ENCODE measurements around the gene NFAM1. TPM values are rescaled to one million over a fixed set of nuclear protein-coding genes. Genes with fewer than 3 reads are reported as not detected.

Gene NFAM1
- total and polyA plus RNA-seq, 4 experiments from 2014 or later = 0.05 to 0.55 (median 0.29) TPM; not detected in 1

- no peak overlapping the region for H3K4me3 Mint-ChIP-seq
- no peak overlapping the region for H3K27ac ChIP-seq (ENCODE audit: low read depth, low read length)
- ChIA-PET CTCF (ENCODE audit: partially characterized antibody) (no interaction called here), POLR2A (ENCODE audit: partially characterized antibody) (interaction anchor here (0.7 kb wide), 1 partner anchor 37 kb away, joined by 3 read pairs; no protein-coding TSS in a partner anchor)
- H3K36me3 ChIP-seq (ENCODE audit: insufficient read depth, low read length) = no peaks in the 10 kb centered on the region
- H3K4me1 Mint-ChIP-seq = peaks cover 5 to 19% (median 7%) of the 10 kb centered on the region in 4 donors
- H3K36me3 Mint-ChIP-seq = no peaks in the 10 kb centered on the region
- H3K27me3 Mint-ChIP-seq = peaks cover 8 to 32% of the 10 kb centered on the region in 2 donors
- H3K9me3 Mint-ChIP-seq = no peaks in the 10 kb centered on the region
- intact Hi-C loops (cut with micrococcal nuclease) = no loop called here
- no peak overlapping the region for H3K27ac Mint-ChIP-seq
- peaks cover 11% of the 10 kb centered on the region for H3K27me3 ChIP-seq (ENCODE audit: insufficient read depth, low read length)
- H3K4me3 ChIP-seq (ENCODE audit: low read length in 2 of 2) = no peak overlapping the region
- H3K9me3 ChIP-seq (ENCODE audit: control insufficient read depth in 1 of 2, low read length in 2 of 2) = no peaks in the 10 kb centered on the region
- no peak for DNase-seq
- peaks cover 12% of the 10 kb centered on the region for H3K4me1 ChIP-seq (ENCODE audit: insufficient read depth, low read length)
Observed at GRCh38 chr22:42363892-42364291, 68.3 kb downstream of the NFAM1 start.

DNA sequence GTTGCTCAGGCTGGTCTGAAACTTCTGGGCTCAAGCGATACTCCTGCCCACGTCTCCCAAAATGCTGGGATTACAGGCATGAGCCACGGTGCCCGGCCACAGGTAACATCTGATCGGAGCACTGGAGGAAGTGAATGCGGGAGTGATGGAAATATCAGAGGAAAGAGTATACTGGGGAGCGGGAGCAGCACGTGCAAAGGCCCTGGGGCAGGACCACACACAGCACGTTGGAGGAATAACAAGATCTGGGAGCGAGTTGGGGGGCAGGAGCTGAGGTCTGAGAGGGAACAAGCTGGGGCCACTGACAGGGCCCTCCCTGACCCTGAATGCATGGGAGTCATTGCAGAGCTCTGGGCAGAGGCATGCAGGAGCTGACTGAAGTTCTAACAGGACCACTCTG, 70.7 kb downstream of the NFAM1 start:
- H3K36me3 ChIP-seq (ENCODE audit: insufficient read depth, low read length) = no peaks in the 10 kb centered on the region
- no peaks in the 10 kb centered on the region for H3K9me3 Mint-ChIP-seq
- H3K27ac ChIP-seq (ENCODE audit: low read depth, low read length) = no peak overlapping the region
- H3K4me3 Mint-ChIP-seq = no peak overlapping the region
- H3K4me1 ChIP-seq (ENCODE audit: insufficient read depth, low read length) = no peaks in the 10 kb centered on the region
- ChIA-PET POLR2A (ENCODE audit: partially characterized antibody) (no interaction called here), CTCF (ENCODE audit: partially characterized antibody) (no interaction called here)
- intact Hi-C loops (cut with micrococcal nuclease) = no loop called here
- H3K27ac Mint-ChIP-seq = no peak overlapping the region
- H3K36me3 Mint-ChIP-seq = no peaks in the 10 kb centered on the region
- H3K4me3 ChIP-seq (ENCODE audit: low read length in 2 of 2) = no peak overlapping the region
- peaks cover 2 to 23% of the 10 kb centered on the region in 2 donors for H3K27me3 Mint-ChIP-seq
- DNase-seq = no peak
- H3K27me3 ChIP-seq (ENCODE audit: insufficient read depth, low read length) = peaks cover under 1% of the 10 kb centered on the region
- H3K9me3 ChIP-seq (ENCODE audit: control insufficient read depth in 1 of 2, low read length in 2 of 2) = no peaks in the 10 kb centered on the region
- H3K4me1 Mint-ChIP-seq = peaks cover 0 to 6% (median under 1%) of the 10 kb centered on the region in 4 donors

DNA sequence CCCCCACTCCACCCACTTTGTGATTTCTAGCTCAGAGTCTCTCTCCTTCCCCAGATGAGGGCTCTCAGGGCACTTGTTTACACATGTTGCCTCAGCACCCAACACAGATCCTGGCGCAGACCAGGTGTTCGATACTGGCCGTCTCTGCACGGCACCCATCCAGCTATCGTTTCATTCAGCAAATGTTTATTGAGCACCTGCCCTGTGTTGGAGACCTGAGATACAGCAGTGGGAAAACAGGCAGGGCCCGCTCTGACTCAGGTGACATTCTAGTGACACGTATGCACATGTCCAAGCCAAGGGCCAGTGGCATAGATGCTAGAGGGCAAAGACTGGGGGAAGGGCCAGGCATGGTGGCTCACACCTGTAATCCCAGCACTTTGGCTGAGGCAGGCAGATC, 71.9 kb downstream of the NFAM1 start:
- Histone ChIP-seq H3K4me1 (ENCODE audit: insufficient read depth, low read length) (no peaks in the 10 kb centered on the region), H3K36me3 (ENCODE audit: insufficient read depth, low read length) (no peaks in the 10 kb centered on the region), H3K27me3 (ENCODE audit: insufficient read depth, low read length) (no peaks in the 10 kb centered on the region), H3K4me3 (ENCODE audit: low read length in 2 of 2) (no peak overlapping the region), H3K9me3 (ENCODE audit: control insufficient read depth in 1 of 2, low read length in 2 of 2) (no peaks in the 10 kb centered on the region), H3K27ac (ENCODE audit: low read depth, low read length) (no peak overlapping the region)
- DNase-seq = no peak
- no peak overlapping the region for H3K4me3 Mint-ChIP-seq
- H3K4me1 Mint-ChIP-seq = peaks cover 0 to 2% (median 0%) of the 10 kb centered on the region in 4 donors
- ChIA-PET CTCF (ENCODE audit: partially characterized antibody) (no interaction called here), POLR2A (ENCODE audit: partially characterized antibody) (no interaction called here)
- H3K27me3 Mint-ChIP-seq = peaks cover 2 to 16% of the 10 kb centered on the region in 2 donors
- intact Hi-C loops (cut with micrococcal nuclease) = no loop called here
- no peaks in the 10 kb centered on the region for H3K36me3 Mint-ChIP-seq
- H3K27ac Mint-ChIP-seq = no peak overlapping the region
- H3K9me3 Mint-ChIP-seq = no peaks in the 10 kb centered on the region

- Mint-ChIP-seq H3K9me3 (no peaks in the 10 kb centered on the region), H3K27ac (no peak overlapping the region), H3K27me3 (peaks cover 2 to 14% of the 10 kb centered on the region in 2 donors), H3K36me3 (no peaks in the 10 kb centered on the region), H3K4me1 (peaks cover 0 to 2% (median 0%) of the 10 kb centered on the region in 4 donors), H3K4me3 (no peak overlapping the region)
- CTCF ChIA-PET (ENCODE audit: partially characterized antibody) = no interaction called here
- H3K4me1 ChIP-seq (ENCODE audit: insufficient read depth, low read length) = no peaks in the 10 kb centered on the region
- H3K27ac ChIP-seq (ENCODE audit: low read depth, low read length) = no peak overlapping the region
- no peaks in the 10 kb centered on the region for H3K9me3 ChIP-seq (ENCODE audit: control insufficient read depth in 1 of 2, low read length in 2 of 2)
- intact Hi-C loops (cut with micrococcal nuclease) = no loop called here
- H3K4me3 ChIP-seq (ENCODE audit: low read length in 2 of 2) = no peak overlapping the region
- no peak for DNase-seq
- H3K27me3 ChIP-seq (ENCODE audit: insufficient read depth, low read length) = no peaks in the 10 kb centered on the region
- no peaks in the 10 kb centered on the region for H3K36me3 ChIP-seq (ENCODE audit: insufficient read depth, low read length)
- POLR2A ChIA-PET (ENCODE audit: partially characterized antibody) = no interaction called here
Observed at GRCh38 chr22:42358643-42359558, 73.3 kb downstream of the NFAM1 start.

DNA sequence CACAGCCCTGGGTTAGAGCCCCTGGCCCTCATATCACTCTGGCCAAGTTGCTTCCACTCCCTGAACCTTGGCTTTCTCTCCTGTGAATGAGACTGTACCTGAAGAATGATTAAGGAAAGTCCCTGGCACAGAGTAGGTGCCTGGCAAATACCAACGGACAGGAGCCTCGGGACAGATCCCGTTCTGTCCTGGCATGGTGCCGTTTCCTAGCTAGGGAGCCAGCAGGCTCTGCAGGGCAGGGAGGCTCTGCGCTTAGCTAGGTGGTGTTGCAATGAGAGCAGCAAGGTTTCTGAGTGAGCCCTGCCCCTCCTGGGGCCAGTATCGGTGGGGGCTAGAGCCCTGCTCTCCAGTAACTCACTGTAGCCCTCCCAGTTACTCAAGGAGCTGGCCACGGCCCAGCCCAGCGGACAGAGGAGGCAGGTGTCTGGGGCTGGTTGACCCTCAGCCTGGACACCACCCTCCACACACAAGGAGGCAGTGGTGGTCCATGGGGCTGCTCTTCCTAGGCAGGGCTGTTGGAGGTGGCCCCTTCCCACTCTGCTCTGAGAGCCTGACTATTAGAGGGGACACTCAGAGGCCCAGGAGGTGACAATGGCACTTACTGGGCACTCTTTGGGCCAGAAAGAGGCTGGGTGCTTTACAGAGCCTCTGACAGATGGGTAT, 74.4 kb downstream of the NFAM1 start:
- no peak overlapping the region for H3K4me3 ChIP-seq (ENCODE audit: low read length in 2 of 2)
- H3K4me3 Mint-ChIP-seq = no peak overlapping the region
- H3K9me3 Mint-ChIP-seq = no peaks in the 10 kb centered on the region
- intact Hi-C loops (cut with micrococcal nuclease) = no loop called here
- CTCF ChIA-PET (ENCODE audit: partially characterized antibody) = no interaction called here
- H3K9me3 ChIP-seq (ENCODE audit: control insufficient read depth in 1 of 2, low read length in 2 of 2) = no peaks in the 10 kb centered on the region
- no peak overlapping the region for H3K27ac Mint-ChIP-seq
- no peaks in the 10 kb centered on the region for H3K4me1 ChIP-seq (ENCODE audit: insufficient read depth, low read length)
- no peak for DNase-seq
- H3K36me3 Mint-ChIP-seq = no peaks in the 10 kb centered on the region
- H3K4me1 Mint-ChIP-seq = peaks cover 0 to 2% (median 0%) of the 10 kb centered on the region in 4 donors
- H3K27ac ChIP-seq (ENCODE audit: low read depth, low read length) = no peak overlapping the region
- no peaks in the 10 kb centered on the region for H3K27me3 ChIP-seq (ENCODE audit: insufficient read depth, low read length)
- POLR2A ChIA-PET (ENCODE audit: partially characterized antibody) = no interaction called here
- H3K27me3 Mint-ChIP-seq = peaks cover 2 to 14% of the 10 kb centered on the region in 2 donors
- no peaks in the 10 kb centered on the region for H3K36me3 ChIP-seq (ENCODE audit: insufficient read depth, low read length)

GRCh38 chr22:42357221-42357620, 75.0 kb downstream of the NFAM1 start:
- H3K9me3 ChIP-seq (ENCODE audit: control insufficient read depth in 1 of 2, low read length in 2 of 2) = no peaks in the 10 kb centered on the region
- no peak overlapping the region for H3K27ac Mint-ChIP-seq
- no peak for DNase-seq
- ChIA-PET CTCF (ENCODE audit: partially characterized antibody) (no interaction called here), POLR2A (ENCODE audit: partially characterized antibody) (no interaction called here)
- H3K4me3 Mint-ChIP-seq = no peak overlapping the region
- no peak overlapping the region for H3K4me3 ChIP-seq (ENCODE audit: low read length in 2 of 2)
- H3K9me3 Mint-ChIP-seq = no peaks in the 10 kb centered on the region
- H3K36me3 Mint-ChIP-seq = no peaks in the 10 kb centered on the region
- peaks cover 0 to under 1% (median 0%) of the 10 kb centered on the region in 4 donors for H3K4me1 Mint-ChIP-seq
- H3K27me3 Mint-ChIP-seq = peaks cover 2 to 12% of the 10 kb centered on the region in 2 donors
- H3K27ac ChIP-seq (ENCODE audit: low read depth, low read length) = no peak overlapping the region
- H3K36me3 ChIP-seq (ENCODE audit: insufficient read depth, low read length) = no peaks in the 10 kb centered on the region
- no peaks in the 10 kb centered on the region for H3K4me1 ChIP-seq (ENCODE audit: insufficient read depth, low read length)
- no peaks in the 10 kb centered on the region for H3K27me3 ChIP-seq (ENCODE audit: insufficient read depth, low read length)
- intact Hi-C loops (cut with micrococcal nuclease) = no loop called here

- no peaks in the 10 kb centered on the region for H3K4me1 Mint-ChIP-seq
- Histone ChIP-seq H3K4me1 (ENCODE audit: insufficient read depth, low read length) (no peaks in the 10 kb centered on the region), H3K9me3 (ENCODE audit: control insufficient read depth in 1 of 2, low read length in 2 of 2) (no peaks in the 10 kb centered on the region), H3K4me3 (ENCODE audit: low read length in 2 of 2) (no peak overlapping the region), H3K36me3 (ENCODE audit: insufficient read depth, low read length) (no peaks in the 10 kb centered on the region), H3K27ac (ENCODE audit: low read depth, low read length) (no peak overlapping the region), H3K27me3 (ENCODE audit: insufficient read depth, low read length) (no peaks in the 10 kb centered on the region)
- H3K9me3 Mint-ChIP-seq = no peaks in the 10 kb centered on the region
- H3K4me3 Mint-ChIP-seq = no peak overlapping the region
- intact Hi-C loops (cut with micrococcal nuclease) = no loop called here
- peaks cover 2 to 7% of the 10 kb centered on the region in 2 donors for H3K27me3 Mint-ChIP-seq
- no peak for DNase-seq
- ChIA-PET CTCF (ENCODE audit: partially characterized antibody) (no interaction called here), POLR2A (ENCODE audit: partially characterized antibody) (no interaction called here)
- no peaks in the 10 kb centered on the region for H3K36me3 Mint-ChIP-seq
- H3K27ac Mint-ChIP-seq = peak overlapping the region in 2 of 7 donors; percentile 41 to 63
Observed at GRCh38 chr22:42356533-42356932, 75.7 kb downstream of the NFAM1 start.
